Measurements from ENCODE around the gene IPP.

Gene IPP

GRCh38 chr1:45674478-45674877 lies 76.0 kb downstream of the IPP start:
- peaks cover 11% of the 10 kb centered on the region for H3K4me1 ChIP-seq (ENCODE audit: control insufficient read depth, insufficient read depth, low read length)

DNA sequence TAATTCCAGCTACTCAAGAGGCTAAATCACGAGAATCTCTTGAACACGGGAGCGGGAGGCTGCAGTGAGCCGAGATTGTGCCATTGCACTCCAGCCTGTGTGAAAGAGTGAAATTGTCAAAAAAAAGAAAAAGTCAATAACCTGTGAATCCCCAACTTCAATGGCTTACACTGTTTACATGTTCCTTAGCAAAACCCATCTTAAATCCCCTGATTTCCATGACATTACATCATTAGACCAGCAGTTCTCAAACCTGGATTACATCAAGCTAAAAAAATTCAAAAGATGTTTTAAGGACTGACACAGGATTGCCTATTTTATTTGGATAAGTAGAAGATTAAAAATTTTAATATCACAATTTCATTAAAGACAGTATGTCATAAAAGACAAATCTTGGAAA lies 76.5 kb downstream of the IPP start:
- Histone ChIP-seq H3K27ac (ENCODE audit: low read depth, low read length) (no peak overlapping the region), H3K27me3 (ENCODE audit: control insufficient read depth, insufficient read depth, low read length) (no peaks in the 10 kb centered on the region), H3K4me3 (ENCODE audit: low read length) (no peak overlapping the region), H3K9ac (ENCODE audit: low read length) (no peak overlapping the region), H3K4me1 (ENCODE audit: control insufficient read depth, insufficient read depth, low read length) (peaks cover 7% of the 10 kb centered on the region), H3K36me3 (ENCODE audit: control insufficient read depth, insufficient read depth, low read length) (peaks cover 5% of the 10 kb centered on the region)

More at GRCh38 chr1:45674478-45674877, 76.0 kb downstream of the IPP start:
- Histone ChIP-seq H3K9ac (ENCODE audit: low read length) (no peak overlapping the region), H3K27me3 (ENCODE audit: control insufficient read depth, insufficient read depth, low read length) (no peaks in the 10 kb centered on the region), H3K36me3 (ENCODE audit: control insufficient read depth, insufficient read depth, low read length) (peaks cover 5% of the 10 kb centered on the region), H3K4me3 (ENCODE audit: low read length) (no peak overlapping the region), H3K27ac (ENCODE audit: low read depth, low read length) (no peak overlapping the region)

DNA sequence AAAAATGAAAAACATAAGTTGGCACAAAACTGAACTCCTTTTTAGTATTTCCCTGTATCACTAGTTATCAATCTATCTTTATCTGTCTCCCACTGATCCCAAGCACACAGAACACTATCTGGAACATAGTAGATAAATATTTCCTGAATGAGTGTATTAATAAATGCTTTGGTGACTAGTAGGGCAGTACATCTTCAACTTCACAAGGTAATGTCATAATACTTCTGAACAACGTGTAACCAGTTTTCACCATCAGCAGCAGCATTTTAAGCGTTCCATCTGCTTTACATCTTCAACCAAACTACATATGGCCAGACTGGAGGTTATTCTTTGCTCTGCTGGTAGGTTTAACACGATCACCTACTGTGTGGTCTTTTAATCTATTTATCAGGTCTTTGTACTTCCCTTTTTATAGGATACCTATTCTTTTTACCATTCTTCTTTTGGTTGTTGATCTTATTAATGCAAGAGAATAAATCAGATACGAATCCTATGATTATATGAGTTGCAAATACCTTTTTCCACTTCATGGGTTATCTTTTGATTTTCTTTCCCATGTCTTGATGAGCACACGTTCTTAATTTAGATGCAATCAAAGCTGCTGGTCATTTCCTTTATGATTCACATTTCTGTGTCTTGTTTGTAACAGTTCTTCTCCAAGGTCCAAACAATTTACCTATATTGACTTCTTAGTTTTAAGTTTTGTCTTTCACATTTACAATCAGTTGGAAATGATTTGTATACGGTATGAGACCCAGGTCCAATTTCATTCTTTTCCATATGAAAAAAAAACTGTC lies 80.4 kb downstream of the IPP start:
- no peak overlapping the region for H3K27ac ChIP-seq (ENCODE audit: low read depth, low read length)
- no peak overlapping the region for H3K9ac ChIP-seq (ENCODE audit: low read length)
- peaks cover 5% of the 10 kb centered on the region for H3K36me3 ChIP-seq (ENCODE audit: control insufficient read depth, insufficient read depth, low read length)
- H3K27me3 ChIP-seq (ENCODE audit: control insufficient read depth, insufficient read depth, low read length): no peaks in the 10 kb centered on the region
- H3K4me1 ChIP-seq (ENCODE audit: control insufficient read depth, insufficient read depth, low read length): peaks cover 4% of the 10 kb centered on the region
- H3K4me3 ChIP-seq (ENCODE audit: low read length): no peak overlapping the region

DNA sequence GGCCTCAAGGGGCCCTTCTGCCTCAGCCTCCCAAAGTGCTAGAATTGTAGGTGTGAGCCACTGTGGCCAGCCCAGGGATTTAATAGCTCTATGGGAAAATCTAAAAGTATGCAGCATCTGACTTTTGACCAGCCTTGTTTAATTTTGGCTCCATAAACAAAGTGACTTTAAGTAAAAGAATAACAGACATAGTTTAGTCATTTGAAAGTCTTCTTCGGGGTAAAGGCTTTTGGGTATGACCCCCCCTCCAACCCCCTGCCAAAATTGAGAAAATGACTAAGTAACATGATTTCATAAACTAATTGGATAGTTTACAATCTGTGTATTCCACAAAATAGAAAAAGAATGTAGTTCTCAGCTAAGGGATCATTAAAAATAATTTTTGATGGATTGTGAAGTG lies 81.1 kb downstream of the IPP start:
- Histone ChIP-seq H3K27me3 (ENCODE audit: control insufficient read depth, insufficient read depth, low read length) (no peaks in the 10 kb centered on the region), H3K36me3 (ENCODE audit: control insufficient read depth, insufficient read depth, low read length) (peaks cover 1% of the 10 kb centered on the region), H3K27ac (ENCODE audit: low read depth, low read length) (no peak overlapping the region), H3K9ac (ENCODE audit: low read length) (no peak overlapping the region), H3K4me1 (ENCODE audit: control insufficient read depth, insufficient read depth, low read length) (peaks cover 4% of the 10 kb centered on the region), H3K4me3 (ENCODE audit: low read length) (no peak overlapping the region)

DNA sequence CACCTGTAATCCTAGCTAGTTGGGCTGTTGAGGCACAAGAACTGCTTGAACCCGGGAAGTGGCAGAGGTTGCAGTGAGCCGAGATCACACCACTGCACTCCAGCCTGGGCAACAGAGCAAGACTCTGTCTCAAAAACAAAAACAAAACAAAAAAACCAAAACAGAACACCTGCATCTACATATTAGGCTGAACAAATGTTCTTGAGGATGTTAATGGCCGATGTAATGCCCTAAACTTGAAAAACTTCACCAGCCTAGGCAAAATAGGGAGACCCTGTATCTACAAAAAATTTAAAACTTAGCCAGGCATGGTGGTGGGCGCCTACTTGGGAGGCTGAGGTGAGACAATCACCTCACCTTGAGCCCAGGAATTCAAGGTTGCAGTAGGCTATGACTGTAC lies 81.9 kb downstream of the IPP start:
- Histone ChIP-seq H3K36me3 (ENCODE audit: control insufficient read depth, insufficient read depth, low read length) (no peaks in the 10 kb centered on the region), H3K27ac (ENCODE audit: low read depth, low read length) (no peak overlapping the region), H3K4me1 (ENCODE audit: control insufficient read depth, insufficient read depth, low read length) (peaks cover 4% of the 10 kb centered on the region), H3K27me3 (ENCODE audit: control insufficient read depth, insufficient read depth, low read length) (no peaks in the 10 kb centered on the region), H3K4me3 (ENCODE audit: low read length) (no peak overlapping the region), H3K9ac (ENCODE audit: low read length) (no peak overlapping the region)

- no peak overlapping the region for H3K4me3 ChIP-seq (ENCODE audit: low read length)
- no peaks in the 10 kb centered on the region for H3K27me3 ChIP-seq (ENCODE audit: control insufficient read depth, insufficient read depth, low read length)
- no peak overlapping the region for H3K27ac ChIP-seq (ENCODE audit: low read depth, low read length)
- no peaks in the 10 kb centered on the region for H3K36me3 ChIP-seq (ENCODE audit: control insufficient read depth, insufficient read depth, low read length)
- H3K9ac ChIP-seq (ENCODE audit: low read length): no peak overlapping the region
- H3K4me1 ChIP-seq (ENCODE audit: control insufficient read depth, insufficient read depth, low read length): peaks cover 4% of the 10 kb centered on the region
Measured at GRCh38 chr1:45667321-45668111, 82.9 kb downstream of the IPP start.

DNA sequence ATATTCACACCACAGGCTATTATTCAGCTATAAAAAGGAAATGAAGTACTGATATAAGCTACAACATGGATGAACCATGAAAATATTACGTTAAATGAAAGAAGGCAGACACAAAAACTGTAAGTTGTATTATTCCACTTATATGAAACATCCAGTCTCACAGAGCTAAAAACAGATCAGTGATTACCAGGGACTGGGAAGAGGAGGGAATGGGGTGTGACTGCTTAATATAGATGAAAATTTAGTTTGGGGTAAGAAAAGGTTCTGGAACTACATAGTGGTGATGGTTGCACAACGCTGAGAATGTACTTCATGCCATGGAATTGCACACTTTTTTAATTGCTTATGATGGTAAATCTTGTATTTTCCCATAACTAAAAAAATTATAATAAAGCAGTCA lies 83.6 kb downstream of the IPP start:
- Histone ChIP-seq H3K9ac (ENCODE audit: low read length) (no peak overlapping the region), H3K36me3 (ENCODE audit: control insufficient read depth, insufficient read depth, low read length) (no peaks in the 10 kb centered on the region), H3K4me1 (ENCODE audit: control insufficient read depth, insufficient read depth, low read length) (peaks cover 4% of the 10 kb centered on the region), H3K27ac (ENCODE audit: low read depth, low read length) (no peak overlapping the region), H3K27me3 (ENCODE audit: control insufficient read depth, insufficient read depth, low read length) (no peaks in the 10 kb centered on the region), H3K4me3 (ENCODE audit: low read length) (no peak overlapping the region)

DNA sequence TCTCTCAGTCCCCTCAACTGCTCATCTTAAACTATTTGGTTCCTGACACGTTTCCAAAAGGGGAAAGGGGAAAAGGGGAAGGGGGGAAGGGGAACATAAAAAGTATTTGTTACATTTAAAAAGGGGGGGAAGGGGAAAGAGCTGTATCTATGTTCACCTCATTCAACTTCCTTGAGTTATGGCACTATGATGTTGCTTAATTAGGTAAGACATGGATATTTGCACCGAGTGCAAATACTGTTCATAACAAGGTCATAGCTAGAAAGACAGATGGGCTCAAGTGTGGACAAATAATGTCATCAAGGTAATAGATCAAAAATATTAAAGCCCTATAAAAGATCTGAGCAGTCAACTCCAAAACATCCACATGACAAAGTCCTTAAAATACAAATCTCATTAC lies 90.1 kb downstream of the IPP start:
- Histone ChIP-seq H3K36me3 (ENCODE audit: control insufficient read depth, insufficient read depth, low read length) (peaks cover 17% of the 10 kb centered on the region), H3K9ac (ENCODE audit: low read length) (no peak overlapping the region), H3K4me3 (ENCODE audit: low read length) (no peak overlapping the region), H3K27me3 (ENCODE audit: control insufficient read depth, insufficient read depth, low read length) (no peaks in the 10 kb centered on the region), H3K27ac (ENCODE audit: low read depth, low read length) (no peak overlapping the region), H3K4me1 (ENCODE audit: control insufficient read depth, insufficient read depth, low read length) (no peaks in the 10 kb centered on the region)

- no peaks in the 10 kb centered on the region for H3K4me1 ChIP-seq (ENCODE audit: control insufficient read depth, insufficient read depth, low read length)
- H3K9ac ChIP-seq (ENCODE audit: low read length): no peak overlapping the region
- H3K27me3 ChIP-seq (ENCODE audit: control insufficient read depth, insufficient read depth, low read length): no peaks in the 10 kb centered on the region
- no peak overlapping the region for H3K4me3 ChIP-seq (ENCODE audit: low read length)
- no peak overlapping the region for H3K27ac ChIP-seq (ENCODE audit: low read depth, low read length)
- peaks cover 28% of the 10 kb centered on the region for H3K36me3 ChIP-seq (ENCODE audit: control insufficient read depth, insufficient read depth, low read length)
Measured at GRCh38 chr1:45659222-45659621, 91.2 kb downstream of the IPP start.

DNA sequence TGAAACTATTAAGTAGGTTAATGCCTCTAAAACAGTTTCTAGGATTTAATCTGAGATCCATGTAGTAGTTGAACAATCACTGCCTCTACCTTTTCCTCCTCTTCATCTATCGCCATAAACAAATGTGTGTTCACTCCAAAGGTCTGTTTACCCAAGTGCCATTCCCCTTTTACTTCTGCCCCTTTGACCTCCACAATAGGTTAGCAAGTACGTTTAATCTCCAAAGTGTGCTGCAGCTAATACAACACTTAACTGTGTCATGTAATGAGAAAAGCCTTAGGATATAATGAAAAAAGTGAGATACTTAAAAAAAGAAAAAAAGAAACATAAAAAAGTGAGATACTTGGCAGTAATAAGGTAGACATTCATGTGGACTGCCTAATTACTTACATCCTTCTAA lies 92.3 kb downstream of the IPP start:
- H3K4me3 ChIP-seq (ENCODE audit: low read length): no peak overlapping the region
- H3K9ac ChIP-seq (ENCODE audit: low read length): no peak overlapping the region
- no peaks in the 10 kb centered on the region for H3K4me1 ChIP-seq (ENCODE audit: control insufficient read depth, insufficient read depth, low read length)
- peaks cover 32% of the 10 kb centered on the region for H3K36me3 ChIP-seq (ENCODE audit: control insufficient read depth, insufficient read depth, low read length)
- no peak overlapping the region for H3K27ac ChIP-seq (ENCODE audit: low read depth, low read length)
- no peaks in the 10 kb centered on the region for H3K27me3 ChIP-seq (ENCODE audit: control insufficient read depth, insufficient read depth, low read length)

- Histone ChIP-seq H3K27me3 (ENCODE audit: control insufficient read depth, insufficient read depth, low read length) (no peaks in the 10 kb centered on the region), H3K27ac (ENCODE audit: low read depth, low read length) (no peak overlapping the region), H3K4me1 (ENCODE audit: control insufficient read depth, insufficient read depth, low read length) (no peaks in the 10 kb centered on the region), H3K4me3 (ENCODE audit: low read length) (no peak overlapping the region), H3K9ac (ENCODE audit: low read length) (no peak overlapping the region), H3K36me3 (ENCODE audit: control insufficient read depth, insufficient read depth, low read length) (peaks cover 32% of the 10 kb centered on the region)
Measured at GRCh38 chr1:45656573-45657226, 93.8 kb downstream of the IPP start.

- Histone ChIP-seq H3K27me3 (ENCODE audit: control insufficient read depth, insufficient read depth, low read length) (no peaks in the 10 kb centered on the region), H3K4me3 (ENCODE audit: low read length) (no peak overlapping the region), H3K9ac (ENCODE audit: low read length) (no peak overlapping the region), H3K4me1 (ENCODE audit: control insufficient read depth, insufficient read depth, low read length) (no peaks in the 10 kb centered on the region), H3K36me3 (ENCODE audit: control insufficient read depth, insufficient read depth, low read length) (peaks cover 38% of the 10 kb centered on the region), H3K27ac (ENCODE audit: low read depth, low read length) (no peak overlapping the region)
Measured at GRCh38 chr1:45654540-45655280, 95.7 kb downstream of the IPP start.
